ENCODE data around the gene EXOSC7. TPM values are rescaled to one million over a fixed set of nuclear protein-coding genes. Genes with fewer than 3 reads are reported as not detected.

The EXOSC7 gene
- total and polyA plus RNA-seq, 10 of the 15 experiments (the other 5 are each of a cell fraction or from before 2014, with no cell fraction given): 58.0 to 193 (median 82.9) TPM

GRCh38 chr3:44952689-44953088 lies 23.4 kb upstream of the EXOSC7 start:
- FAIRE-seq: no peak
- ChIA-PET CTCF (no interaction called here), SMC1A (ENCODE audit: uncharacterized antibody, unreplicated experiment) (no interaction called here), POLR2A (interaction anchor here (0.9 kb wide), 1 partner anchor 9 kb away, joined by 3 read pairs; no protein-coding TSS in a partner anchor), RAD21 (ENCODE audit: unreplicated experiment) (no interaction called here)
- 74% methylated on average over 3 of the region's 3 CpGs for WGBS (ENCODE audit: insufficient coverage, insufficient replicate concordance, low lambda C conversion rate, missing lambda C conversion rate)
- Histone ChIP-seq H3K9me3 (replicated peaks; ENCODE audit: control insufficient read depth, insufficient read depth, low read length) (no peaks in the 10 kb centered on the region), H3K9ac (ENCODE audit: control insufficient read depth, insufficient read depth, low read length) (no peak overlapping the region), H3K27ac (ENCODE audit: control insufficient read depth, insufficient read depth) (no peak overlapping the region), H3K79me2 (ENCODE audit: control insufficient read depth, insufficient read depth, low read length) (no peaks in the 10 kb centered on the region; the same call in 1 of the 2 replicates), H4K20me1 (ENCODE audit: control insufficient read depth, insufficient read depth) (no peaks in the 10 kb centered on the region), H3K4me1 (ENCODE audit: control insufficient read depth, insufficient read depth, low read length) (peaks cover 8% of the 10 kb centered on the region), H3K4me3 (no peak overlapping the region), H2AFZ (ENCODE audit: control insufficient read depth, low read depth, low read length) (no peak overlapping the region), H3K4me2 (ENCODE audit: control insufficient read depth, insufficient read depth) (no peak overlapping the region), H3K36me3 (ENCODE audit: control insufficient read depth in 2 of 2, insufficient read depth in 2 of 2, low read length in 1 of 2) (peaks cover 4 to 6% of the 10 kb centered on the region in 2 experiments; a peak in 3 of 4 replicates), H3K27me3 (replicated peaks in 1 of 2; ENCODE audit: control insufficient read depth in 2 of 2, insufficient read depth in 2 of 2, low read length in 1 of 2) (no peaks in the 10 kb centered on the region)
- in situ Hi-C loops (cut with MboI) (no loop called here), intact Hi-C loops (cut with micrococcal nuclease; ENCODE audit: unreplicated experiment) (no loop called here)
- BruUV-seq (replicated peaks): no TSS peak
- no peak for DNase-seq (ENCODE audit: low read depth, low spot score)
- ATAC-seq: no peak
- TF ChIP-seq JUND (IDR thresholded peaks at IDR 0.05; ENCODE audit: low read depth, low read length): no peak
- no peak for TF ChIP-seq ATF7 (IDR thresholded peaks at IDR 0.05; ENCODE audit: low read depth)
- TF ChIP-seq PML (IDR thresholded peaks at IDR 0.05; ENCODE audit: low read length): no peak
- TF ChIP-seq ESRRA (IDR thresholded peaks at IDR 0.05; ENCODE audit: low read length): no peak
- TF ChIP-seq SMC3 (IDR thresholded peaks at IDR 0.05; ENCODE audit: borderline replicate concordance, low read length): no peak
- TF ChIP-seq DPF2 (IDR thresholded peaks at IDR 0.05): no peak

GRCh38 chr3:44954304-44954703 lies 21.7 kb upstream of the EXOSC7 start:
- ChIA-PET RAD21 (ENCODE audit: unreplicated experiment) (interaction anchor here (3.4 kb wide), 1 partner anchor 29 kb away, joined by 18 read pairs; no protein-coding TSS in a partner anchor), CTCF (interaction anchor here (0.7 kb wide), 1 partner anchor 19 kb away, joined by 3 read pairs; no protein-coding TSS in a partner anchor), POLR2A (no interaction called here), SMC1A (ENCODE audit: uncharacterized antibody, unreplicated experiment) (no interaction called here)
- no peak overlapping the region for H3K4me3 ChIP-seq
- H2AFZ ChIP-seq (ENCODE audit: control insufficient read depth, low read depth, low read length): no peak overlapping the region
- WGBS (ENCODE audit: insufficient coverage, insufficient replicate concordance, low lambda C conversion rate, missing lambda C conversion rate): 67% methylated on average over 5 of the region's 5 CpGs
- FAIRE-seq (no peak), ATAC-seq (no peak), DNase-seq (ENCODE audit: low read depth, low spot score) (no peak)
- H3K27ac ChIP-seq (ENCODE audit: control insufficient read depth, insufficient read depth): no peak overlapping the region
- intact Hi-C loops (cut with micrococcal nuclease; ENCODE audit: unreplicated experiment): no loop called here
- H3K79me2 ChIP-seq (ENCODE audit: control insufficient read depth, insufficient read depth, low read length): no peaks in the 10 kb centered on the region; the same call in 1 of the 2 replicates
- in situ Hi-C loops (cut with MboI): no loop called here
- no peaks in the 10 kb centered on the region for H3K9me3 ChIP-seq (replicated peaks; ENCODE audit: control insufficient read depth, insufficient read depth, low read length)
- H3K9ac ChIP-seq (ENCODE audit: control insufficient read depth, insufficient read depth, low read length): no peak overlapping the region
- H4K20me1 ChIP-seq (ENCODE audit: control insufficient read depth, insufficient read depth): no peaks in the 10 kb centered on the region
- H3K27me3 ChIP-seq (replicated peaks in 1 of 2; ENCODE audit: control insufficient read depth in 2 of 2, insufficient read depth in 2 of 2, low read length in 1 of 2): no peaks in the 10 kb centered on the region
- peaks cover 7 to 9% of the 10 kb centered on the region in 2 experiments; a peak in 3 of 4 replicates for H3K36me3 ChIP-seq (ENCODE audit: control insufficient read depth in 2 of 2, insufficient read depth in 2 of 2, low read length in 1 of 2)
- no TSS peak for BruUV-seq (replicated peaks)
- H3K4me1 ChIP-seq (ENCODE audit: control insufficient read depth, insufficient read depth, low read length): peaks cover 8% of the 10 kb centered on the region
- H3K4me2 ChIP-seq (ENCODE audit: control insufficient read depth, insufficient read depth): no peak overlapping the region
- TF ChIP-seq BRCA1 (IDR thresholded peaks at IDR 0.05; ENCODE audit: low read depth, low read length) (no peak), NBN (IDR thresholded peaks at IDR 0.05) (no peak), CBFB (IDR thresholded peaks at IDR 0.05; ENCODE audit: low read depth) (no peak), DPF2 (IDR thresholded peaks at IDR 0.05) (no peak)

All from GM12878 (cell line).